NCI-H1436 (cell line): ENCODE results near the gene MCM3AP.

Source experiments
- DNase-seq: peaks from one replicate; lab custom pipeline; 2025; lab: John Stamatoyannopoulos, UW

MCM3AP gene

DNA sequence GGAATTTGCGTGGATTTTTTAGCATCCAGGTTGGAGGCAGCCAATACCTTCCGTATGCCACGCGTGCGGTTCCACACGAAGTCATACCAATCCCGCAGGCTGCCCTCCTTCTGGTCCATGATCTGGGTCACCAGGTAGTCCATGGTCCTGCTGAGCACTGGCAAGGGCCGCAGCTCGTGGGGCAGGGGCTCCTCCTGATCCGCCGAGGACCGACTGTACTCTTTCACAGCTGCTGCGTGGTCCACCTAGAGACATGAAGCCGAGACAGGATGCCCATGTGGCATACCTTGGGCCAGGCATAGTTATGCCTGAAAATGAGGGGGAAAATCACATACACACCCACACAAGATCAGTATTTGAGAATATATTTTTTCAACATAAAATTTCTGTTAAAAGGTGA lies 12.1 kb downstream of the MCM3AP start:
- no peak for DNase-seq

DNA sequence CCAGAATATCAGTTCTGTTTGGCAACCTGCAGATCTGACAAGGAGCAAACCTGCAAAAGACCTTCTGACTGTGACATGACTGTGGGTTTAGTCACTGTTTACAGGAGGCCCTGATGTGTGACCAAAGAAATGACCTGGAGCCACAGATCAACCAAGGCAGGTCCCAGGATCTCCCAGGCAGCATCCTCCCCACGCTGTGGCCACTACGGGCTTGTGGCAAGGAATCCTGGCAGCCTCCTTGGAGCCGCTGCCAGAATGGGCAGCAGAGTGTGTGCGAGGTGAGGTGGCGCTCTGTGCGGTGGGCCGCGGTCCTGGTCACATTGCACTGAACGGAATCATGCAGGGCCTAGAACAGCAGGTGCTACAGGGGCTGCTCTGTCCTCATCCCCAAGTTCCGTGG lies 15.9 kb downstream of the MCM3AP start:
- no peak for DNase-seq

DNA sequence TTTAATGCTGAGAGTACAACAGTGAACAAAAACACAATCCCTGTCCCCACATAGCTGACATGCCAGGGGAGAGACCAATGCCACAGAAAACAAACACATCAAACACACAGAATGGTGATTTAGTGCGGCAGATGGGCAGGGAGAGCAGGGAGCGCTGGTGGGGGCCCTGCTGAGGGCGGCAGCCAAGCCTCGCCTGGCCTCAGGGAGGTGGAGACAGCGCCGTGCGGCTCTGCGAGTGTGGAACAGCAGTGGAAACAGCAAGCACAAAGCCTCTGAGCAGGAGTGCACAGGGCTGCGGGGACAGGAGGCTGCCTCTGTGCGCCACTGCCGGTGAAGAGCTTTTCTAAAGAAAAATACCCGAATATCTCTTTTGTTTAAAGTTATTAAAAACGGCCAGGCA lies 17.0 kb downstream of the MCM3AP start:
- DNase-seq: no peak

DNA sequence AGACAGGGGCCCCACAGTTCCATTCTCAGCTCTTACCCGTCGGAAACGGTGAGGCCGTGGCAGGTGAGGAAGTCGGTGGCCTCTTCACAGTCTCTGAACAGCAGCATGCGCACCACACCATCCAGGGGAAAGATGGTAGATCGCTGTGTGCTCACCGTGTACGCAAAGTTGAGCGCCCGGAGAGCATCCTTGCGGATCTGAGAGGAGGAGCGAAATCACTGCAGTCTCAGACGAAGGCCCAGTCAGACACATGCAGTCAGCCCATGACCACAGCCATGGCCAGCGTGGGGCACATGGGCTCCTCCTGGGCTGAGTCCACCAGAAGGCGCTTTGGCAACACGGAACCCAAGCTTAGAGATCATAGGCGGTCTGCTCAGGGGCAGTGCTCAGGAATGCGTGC lies 18.5 kb downstream of the MCM3AP start:
- no peak for DNase-seq

DNA sequence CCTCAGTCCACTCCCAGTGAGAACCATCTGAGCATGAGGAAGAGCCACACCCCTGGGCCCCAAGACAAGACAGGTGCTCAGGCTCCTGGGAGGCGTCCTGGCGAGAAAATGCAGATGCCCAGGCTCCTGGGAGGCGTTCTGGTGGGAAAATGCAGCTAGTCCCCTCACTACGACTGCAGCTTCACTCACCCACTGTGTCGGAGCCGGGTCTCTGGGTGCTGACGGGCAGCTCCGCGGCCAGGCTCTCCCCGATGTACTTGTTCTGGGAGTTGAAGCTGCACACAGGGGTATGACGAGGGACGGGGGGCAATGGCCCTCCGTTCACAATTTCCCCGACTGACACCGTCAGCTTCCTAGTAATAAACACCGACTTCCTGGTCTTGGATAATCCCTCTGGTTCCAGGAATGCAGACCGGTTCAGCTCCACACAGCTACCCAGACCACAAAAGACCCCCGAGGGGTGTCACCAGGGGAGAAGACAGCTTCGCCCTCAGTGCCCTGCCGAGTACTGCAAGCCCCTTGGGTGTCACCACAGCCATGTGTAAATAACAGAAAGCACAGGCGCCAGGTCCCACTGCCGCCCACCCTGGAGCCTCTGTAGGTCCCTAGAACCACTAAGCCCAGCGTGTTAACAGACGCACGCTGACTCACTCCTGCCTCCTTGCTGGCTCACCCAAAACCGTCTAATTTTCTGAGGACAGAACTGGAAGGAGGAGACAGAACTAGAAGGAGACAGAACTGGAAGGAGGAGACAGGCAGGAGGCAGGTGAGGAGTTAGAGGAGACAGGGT lies 19.5 kb downstream of the MCM3AP start:
- DNase-seq: no peak

DNA sequence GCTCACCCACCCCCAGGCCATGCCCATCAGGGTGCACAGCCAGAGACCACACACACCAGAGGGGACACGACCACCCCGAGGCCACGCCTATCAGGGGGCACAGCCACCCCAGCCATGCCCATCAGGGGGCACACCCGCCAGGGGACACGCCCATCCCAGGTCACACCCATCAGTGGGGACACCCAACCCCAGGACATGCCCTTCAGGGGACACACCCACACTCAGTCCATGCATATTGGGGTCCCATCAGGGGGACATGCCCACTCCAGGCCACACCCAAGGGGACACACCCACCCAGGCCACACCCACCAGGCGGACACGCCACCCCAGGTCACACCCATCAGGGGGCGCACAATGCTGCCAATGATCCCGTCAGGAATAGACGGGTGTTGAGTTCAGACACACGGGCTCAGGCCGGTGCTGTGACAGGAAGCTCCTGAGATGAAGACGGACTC lies 20.7 kb downstream of the MCM3AP start:
- DNase-seq: no peak

DNA sequence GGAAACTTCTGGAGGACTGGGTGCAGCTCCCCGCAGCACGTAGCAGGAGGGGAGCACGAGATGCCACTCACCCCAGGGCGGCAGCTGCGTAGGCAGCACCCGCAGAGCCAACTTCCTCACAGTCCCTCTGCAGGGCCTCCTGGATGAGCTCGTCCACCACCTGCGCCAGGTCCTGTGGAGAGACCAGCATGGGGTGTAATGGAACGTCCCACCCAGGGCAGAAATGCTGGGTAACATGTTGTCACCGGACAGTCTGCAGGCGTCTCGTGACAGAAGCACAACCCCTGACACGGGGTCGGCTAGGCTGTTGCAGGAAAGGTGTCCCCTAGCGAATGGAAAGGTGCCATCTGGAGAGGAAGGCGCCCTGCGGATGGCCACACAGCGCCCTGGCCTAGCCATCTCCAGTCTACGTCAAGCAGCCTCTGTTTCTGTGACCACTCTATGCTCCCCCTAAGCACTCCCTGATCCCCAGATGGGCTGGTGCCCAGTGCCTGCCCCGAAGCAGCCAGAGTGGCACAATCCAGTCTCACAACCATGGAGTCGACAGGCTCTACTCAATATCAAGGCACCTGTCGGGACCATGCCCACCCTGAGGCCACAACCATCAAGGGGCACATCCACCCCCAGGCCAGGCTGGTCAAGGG lies 21.2 kb downstream of the MCM3AP start:
- DNase-seq: no peak

DNA sequence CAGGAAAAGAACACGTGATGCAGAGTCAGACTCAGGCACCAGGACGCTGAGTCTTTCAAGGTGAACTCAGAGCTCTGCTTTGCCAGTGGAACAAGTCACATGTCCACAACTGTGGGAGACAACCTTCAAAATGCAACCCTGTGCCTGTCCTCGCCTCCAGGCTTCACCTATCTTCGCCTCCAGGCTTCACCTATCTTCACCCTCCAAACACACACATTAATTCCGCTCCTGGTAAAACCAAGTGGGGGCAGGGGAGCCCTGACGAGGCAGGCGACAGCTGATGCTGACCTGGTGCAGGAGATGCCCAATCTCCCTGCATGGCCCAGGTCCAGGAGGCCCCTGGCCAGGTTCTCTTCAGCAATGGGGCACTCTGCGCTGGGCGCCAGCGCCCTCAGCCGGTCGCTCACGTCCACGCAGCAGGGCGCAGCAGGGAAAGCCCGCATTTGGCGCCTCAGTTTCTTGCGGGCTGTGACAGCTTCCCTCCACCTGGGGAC lies 28.9 kb downstream of the MCM3AP start:
- DNase-seq: no peak

DNA sequence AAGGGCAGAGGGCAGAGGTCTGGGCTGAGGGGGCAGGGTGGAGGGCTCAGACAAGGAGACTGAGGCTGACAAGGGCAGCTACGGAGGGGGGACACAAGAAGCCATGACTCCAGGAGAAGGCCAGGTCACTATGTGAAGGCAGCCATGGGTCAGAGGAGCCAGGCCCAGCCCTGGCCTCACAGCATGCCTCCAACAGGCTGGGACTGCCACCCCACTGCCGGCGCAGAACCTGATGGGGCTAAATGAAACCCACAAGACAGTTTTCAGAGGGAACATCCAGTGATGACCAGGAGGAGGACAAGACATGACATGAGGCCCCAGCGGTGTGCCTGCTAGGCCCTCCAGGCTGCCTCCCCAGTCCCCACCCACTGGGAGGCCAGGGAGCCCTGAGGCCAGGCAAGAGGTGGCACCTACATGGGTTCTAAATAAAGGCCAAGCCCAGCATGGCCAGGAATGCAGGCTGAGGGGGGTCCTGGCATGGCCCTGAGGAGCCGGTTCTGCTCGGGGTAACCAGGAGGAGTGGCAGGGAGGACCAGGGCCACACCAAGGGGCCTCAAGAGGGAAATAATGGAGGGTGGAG lies 29.6 kb downstream of the MCM3AP start:
- DNase-seq: no peak

DNA sequence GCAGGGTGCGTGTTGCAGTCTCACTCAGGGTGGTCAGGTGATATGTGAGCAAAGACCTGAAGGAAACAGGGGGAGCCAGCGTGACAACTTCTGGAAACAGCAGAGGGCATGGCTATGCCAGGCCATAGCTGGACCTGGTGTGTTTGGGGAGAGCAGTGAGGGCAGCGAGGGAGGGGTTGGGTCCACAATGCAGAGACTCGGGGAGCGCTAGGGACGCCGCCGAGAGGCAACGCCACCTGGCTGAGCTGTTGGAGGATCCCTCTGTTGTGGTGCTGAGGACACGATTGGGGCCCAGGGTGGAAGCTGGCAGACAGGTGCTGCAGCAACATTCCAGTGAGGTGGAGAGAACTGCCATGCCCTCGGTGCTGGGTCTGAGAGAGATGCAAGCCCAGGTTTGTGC lies 30.2 kb downstream of the MCM3AP start:
- no peak for DNase-seq

DNA sequence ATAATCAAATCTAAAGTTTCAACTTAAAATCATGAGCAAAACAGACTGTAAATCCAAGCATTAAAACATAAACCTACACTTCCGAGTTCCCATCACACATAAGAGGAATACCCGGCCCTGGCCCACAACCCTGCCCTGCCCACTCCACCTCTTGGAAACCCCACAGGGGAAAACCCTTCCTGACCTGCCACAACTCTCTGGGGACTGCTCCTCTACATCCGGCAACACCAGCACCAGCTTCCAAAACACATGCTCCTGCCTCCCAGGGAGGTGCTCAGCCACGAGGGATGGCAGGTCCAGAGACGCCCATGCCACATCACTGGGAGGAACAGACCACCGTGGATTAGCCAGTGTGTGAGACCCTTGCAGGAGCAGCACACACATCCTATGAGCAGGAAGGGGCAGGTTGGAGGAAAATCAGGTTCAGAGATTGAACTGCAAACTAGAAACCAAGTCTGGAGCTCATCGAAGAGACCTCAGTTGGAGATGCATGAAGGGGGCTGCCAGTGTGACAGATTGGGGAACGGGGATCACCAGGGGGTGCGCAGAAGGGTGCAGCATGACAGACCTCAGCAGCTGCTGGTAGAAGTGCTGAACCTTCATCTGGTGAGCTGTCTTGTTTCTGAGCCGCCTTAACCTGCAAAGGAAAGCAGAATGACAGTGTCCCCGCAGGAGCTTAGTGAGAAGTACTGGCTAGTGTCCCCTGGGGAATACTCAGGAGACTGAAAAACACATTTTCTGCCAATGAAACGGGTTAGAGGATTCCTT lies 31.0 kb downstream of the MCM3AP start:
- DNase-seq: no peak

DNA sequence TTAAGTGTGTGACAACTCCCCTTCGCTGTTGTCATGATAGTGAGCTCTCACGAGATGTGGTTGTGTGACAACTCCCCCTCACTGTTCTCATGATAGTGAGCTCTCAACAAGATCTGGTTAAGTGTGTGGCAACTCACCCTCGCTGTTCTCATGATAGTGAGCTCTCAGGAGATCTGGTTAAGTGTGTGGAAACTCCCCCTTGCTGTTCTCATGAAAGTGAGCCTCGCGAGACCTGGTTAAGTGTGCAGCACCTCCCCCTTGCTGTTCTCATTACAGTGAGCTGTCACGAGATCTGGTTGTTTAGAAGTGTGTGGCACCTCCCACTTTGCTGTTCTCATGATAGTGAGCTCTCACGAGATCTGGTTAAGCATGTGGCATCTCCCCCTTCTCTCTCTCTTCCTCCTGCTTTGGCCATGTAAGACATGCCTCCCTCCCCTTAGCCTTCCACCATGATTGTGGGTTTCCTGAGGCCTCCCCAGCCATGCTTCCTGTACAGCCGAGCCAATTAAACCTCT lies 31.7 kb downstream of the MCM3AP start:
- peak; percentile 81 for DNase-seq

DNA sequence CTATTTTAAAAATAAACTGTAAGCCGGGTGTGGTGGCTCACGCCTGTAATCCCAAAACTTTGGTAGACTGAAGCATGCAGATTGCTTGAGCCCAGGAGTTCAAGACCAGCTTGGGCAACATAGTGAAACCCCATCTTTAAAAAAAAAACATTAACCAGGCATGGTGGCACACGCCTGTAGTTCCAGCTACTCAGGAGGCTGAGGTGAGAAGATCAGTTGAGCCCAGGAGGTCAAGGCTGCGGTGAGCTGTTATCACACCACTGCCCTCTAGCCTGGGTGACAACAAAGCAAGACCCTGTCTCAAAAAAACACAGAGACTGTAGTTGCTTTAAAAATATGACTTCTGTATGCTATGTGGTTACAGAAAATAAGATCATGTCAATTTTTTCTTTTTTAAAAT lies 32.6 kb downstream of the MCM3AP start:
- DNase-seq: no peak

DNA sequence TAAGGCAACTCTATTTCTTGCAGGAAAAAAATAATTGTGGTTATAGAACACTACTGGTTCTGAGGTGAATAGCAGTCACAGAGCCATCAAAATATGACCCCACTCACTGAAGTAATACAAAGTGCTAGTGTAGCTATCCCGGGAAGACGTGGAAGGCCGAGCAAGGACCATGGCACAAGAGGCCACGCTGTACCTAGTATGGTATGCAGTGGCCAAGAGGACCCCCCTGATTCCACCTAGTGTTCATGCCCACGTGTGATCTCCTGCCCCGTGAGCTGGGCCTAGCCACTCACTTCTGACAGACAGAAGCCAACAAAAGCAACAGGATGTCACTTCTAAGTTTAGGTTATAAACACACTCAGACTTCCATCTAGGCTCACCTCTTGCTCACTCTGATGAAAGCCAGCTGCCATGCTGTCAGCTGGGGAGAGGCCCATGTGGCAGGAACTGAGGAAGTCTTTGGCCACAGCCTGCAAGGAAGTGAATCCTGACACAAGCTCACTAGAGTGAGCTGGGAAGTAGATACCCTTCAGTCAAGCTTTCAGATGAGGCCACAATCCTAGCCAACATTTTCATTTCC lies 35.2 kb downstream of the MCM3AP start:
- DNase-seq: no peak

DNA sequence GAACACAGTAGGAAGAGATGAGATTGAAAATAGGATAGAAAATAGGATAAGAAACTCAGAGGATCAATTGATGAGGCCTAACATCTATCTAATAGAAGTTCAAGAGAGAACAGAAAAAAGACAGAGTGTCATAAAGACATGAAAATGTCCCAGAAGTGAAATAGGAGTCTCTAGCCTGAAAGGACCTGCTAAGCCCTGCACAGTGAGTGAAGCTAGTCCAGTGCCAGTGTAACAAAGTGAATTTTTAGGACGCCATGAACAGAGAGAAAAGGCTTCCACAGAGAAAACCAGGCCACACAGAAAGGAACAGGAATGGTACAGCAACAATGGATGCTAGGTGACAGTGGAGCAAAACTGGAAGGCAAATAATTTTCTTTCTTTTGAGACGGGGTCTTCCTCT lies 36.6 kb downstream of the MCM3AP start:
- DNase-seq: no peak

DNA sequence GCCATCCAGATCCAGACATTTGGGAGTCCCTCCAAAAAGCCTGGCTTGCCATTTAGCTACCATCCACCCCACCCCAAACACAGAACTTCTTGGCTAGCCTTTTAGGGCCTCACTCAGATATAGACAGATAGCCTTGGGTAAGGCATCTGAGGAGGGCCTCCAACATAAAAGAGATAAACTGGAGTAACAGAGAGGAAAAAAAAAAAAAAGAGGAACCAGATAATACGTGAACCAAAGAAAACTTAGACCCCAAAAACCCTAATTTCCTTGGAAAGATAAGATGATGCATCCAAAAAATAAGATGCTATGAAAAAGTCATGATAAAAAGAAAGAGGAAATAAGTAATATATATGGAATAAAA lies 37.0 kb downstream of the MCM3AP start:
- DNase-seq: no peak

DNA sequence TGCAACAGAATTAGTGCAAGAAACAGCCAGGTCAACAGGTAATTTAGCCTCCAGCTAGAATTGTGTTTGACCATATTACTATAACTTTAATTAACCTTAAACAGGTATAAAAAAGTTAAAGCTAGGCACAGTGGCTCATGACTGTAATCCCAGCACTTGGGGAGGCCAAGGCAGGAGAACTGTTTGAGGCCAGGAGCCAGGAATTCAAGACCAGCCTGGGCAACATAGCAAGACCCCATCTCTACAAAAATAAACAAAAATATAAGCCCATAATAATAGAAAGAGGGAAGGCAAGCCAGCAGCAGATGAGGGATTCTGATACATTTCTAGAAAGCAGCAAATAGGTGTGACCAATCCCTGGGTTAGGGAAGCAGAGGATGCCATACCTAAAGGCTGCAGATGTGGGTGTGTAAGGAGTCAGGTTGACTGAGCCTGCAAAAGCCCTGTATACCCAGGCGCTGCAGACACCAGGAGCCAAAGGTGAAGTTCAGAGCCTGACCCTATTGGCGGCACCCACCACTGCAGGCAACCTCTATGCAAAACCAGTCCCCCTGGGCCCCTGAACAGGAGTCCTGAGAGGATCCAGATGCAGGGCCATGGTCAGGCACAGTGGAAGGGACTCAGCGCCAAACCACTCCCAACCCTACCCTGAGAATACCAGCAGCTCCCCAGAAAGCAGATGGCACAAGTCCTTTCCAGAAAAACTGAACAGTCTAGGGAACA lies 37.6 kb downstream of the MCM3AP start:
- DNase-seq: no peak

DNA sequence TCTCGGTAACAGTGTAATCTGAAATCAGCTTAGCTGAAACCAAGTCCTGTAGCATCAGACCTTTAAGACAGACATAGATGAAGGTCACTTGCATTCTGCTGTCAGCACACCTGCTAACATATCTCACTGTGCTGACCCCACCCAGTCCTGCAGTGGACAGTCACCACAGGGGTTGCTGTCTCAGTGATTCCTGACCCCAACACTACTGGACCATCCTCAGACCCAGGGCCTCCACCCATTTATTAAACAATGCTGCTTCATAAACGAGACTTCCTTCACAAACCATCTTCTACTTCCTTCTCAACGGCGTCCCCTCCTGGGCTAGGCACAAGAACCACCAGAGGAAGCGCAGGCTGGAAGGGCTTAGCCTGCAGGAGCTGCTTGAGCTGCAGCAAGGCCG lies 39.1 kb downstream of the MCM3AP start:
- no peak for DNase-seq

DNA sequence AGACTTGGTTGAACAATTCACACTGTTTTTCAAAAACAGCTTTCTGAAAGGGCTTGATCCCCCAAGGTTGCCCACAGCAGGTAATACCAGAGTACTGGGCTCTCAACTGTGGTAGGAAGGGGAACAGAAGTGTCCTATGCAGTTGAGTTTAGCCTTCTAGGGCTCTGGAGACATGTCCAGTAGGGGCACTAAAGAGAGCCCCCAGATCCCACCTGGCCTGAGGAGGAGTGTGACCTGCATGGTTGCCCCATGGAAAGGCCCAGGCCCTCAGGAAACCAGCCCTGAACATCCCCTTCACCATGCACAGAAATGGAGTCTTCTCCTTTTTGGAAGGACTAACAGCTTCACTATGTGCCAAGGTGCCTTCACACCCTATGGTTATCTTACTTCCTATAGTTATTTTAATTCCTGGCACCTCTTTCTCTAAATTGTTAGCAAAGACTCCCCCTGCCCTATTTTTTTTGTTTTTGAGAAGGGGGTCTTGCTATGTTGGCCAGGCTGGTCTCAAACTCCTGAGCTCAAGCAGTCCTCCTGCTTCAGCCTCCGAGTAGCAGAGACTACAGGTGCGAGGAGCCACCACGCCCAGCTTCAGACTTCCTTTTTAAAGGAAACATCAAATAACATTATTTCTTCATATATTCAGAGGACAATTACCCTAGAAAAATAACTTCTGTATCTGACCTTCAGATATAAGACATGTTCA lies 40.0 kb downstream of the MCM3AP start:
- DNase-seq: no peak

DNA sequence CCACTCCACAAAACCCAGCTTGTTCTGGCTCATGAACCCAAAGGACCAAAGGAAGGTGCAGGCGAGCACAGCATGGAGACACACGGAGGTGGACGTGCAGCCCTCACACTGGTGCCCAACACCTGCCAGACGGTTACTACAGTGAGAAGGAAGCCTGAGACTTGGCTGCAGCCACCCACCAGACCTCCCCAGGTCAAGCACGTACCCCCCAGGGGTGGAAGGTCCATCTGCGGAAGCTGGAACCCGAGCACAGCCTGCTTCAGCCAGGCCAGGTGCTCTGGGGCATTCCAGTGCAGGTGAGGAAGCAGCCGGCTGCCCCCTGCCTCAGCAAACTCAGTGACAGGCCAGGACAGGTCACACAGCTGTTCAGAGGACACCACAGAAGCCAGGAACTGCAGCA lies 40.8 kb downstream of the MCM3AP start:
- no peak for DNase-seq

DNA sequence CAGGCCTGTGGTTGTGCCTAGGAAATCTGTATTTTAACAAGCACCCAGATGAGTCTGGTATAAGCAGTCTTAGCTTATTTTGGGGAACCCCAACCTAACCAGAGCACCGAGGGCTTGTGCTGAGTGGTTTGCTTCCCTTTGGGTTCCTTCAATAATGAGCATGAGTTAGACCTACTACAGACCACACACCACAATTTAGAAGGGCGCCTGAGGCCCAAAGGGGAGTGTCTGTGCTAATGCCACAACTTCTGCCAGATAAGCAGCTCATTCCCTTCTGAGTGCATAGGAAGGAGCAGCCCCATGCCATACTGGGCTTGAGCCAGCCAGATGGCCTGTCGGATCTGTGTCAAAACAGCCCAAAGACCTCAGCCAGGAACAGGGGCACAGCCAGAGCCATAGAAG lies 41.5 kb downstream of the MCM3AP start:
- no peak for DNase-seq
